ENCODE results near the gene MATR3.
"Not testable (repeated sequence)": the region's sequence is repeated elsewhere in the genome, so short reads cannot be mapped to it uniquely, and the experiment has no call there.

Gene MATR3

GRCh38 chr5:139355900-139356299, 62.4 kb downstream of the MATR3 start:
- DNase-seq, result not testable (repeated sequence)

- DNase-seq, result no peak
Observed at GRCh38 chr5:139358064-139358463, 64.5 kb downstream of the MATR3 start.

GRCh38 chr5:139360384-139360783, 66.8 kb downstream of the MATR3 start:
- DNase-seq, result no peak

GRCh38 chr5:139361835-139362429, 68.4 kb downstream of the MATR3 start:
- no peak for DNase-seq

GRCh38 chr5:139363937-139364336, 70.4 kb downstream of the MATR3 start:
- DNase-seq, result no peak

GRCh38 chr5:139364466-139364865, 70.9 kb downstream of the MATR3 start:
- DNase-seq, result no peak

GRCh38 chr5:139368613-139369012, 75.1 kb downstream of the MATR3 start:
- no peak for DNase-seq

- DNase-seq, result no peak
Observed at GRCh38 chr5:139369181-139369580, 75.6 kb downstream of the MATR3 start.

- no peak for DNase-seq
Observed at GRCh38 chr5:139371482-139372435, 78.2 kb downstream of the MATR3 start.

- no peak for DNase-seq
Observed at GRCh38 chr5:139374909-139375308, 81.4 kb downstream of the MATR3 start.

- DNase-seq, result no peak
Observed at GRCh38 chr5:139376364-139376763, 82.8 kb downstream of the MATR3 start.

GRCh38 chr5:139377226-139377625, 83.7 kb downstream of the MATR3 start:
- no peak for DNase-seq

GRCh38 chr5:139378101-139378825, 84.7 kb downstream of the MATR3 start:
- no peak for DNase-seq

- no peak for DNase-seq
Observed at GRCh38 chr5:139378941-139379361, 85.4 kb downstream of the MATR3 start.

GRCh38 chr5:139379626-139380449, 86.3 kb downstream of the MATR3 start:
- DNase-seq, result no peak
